ENCODE data around the gene NRAS.

NRAS gene

GRCh38 chr1:114710360-114710759 lies 6.2 kb downstream of the NRAS start:
- no peak overlapping the region for H3K4me3 Mint-ChIP-seq
- H3K27ac Mint-ChIP-seq, result no peak overlapping the region
- no peak for TF ChIP-seq CTCF (IDR thresholded peaks at IDR 0.05)
- peaks cover 54% of the 10 kb centered on the region for H3K36me3 Mint-ChIP-seq (ENCODE audit: low read depth)
- no peak for DNase-seq
- no peaks in the 10 kb centered on the region for H3K9me3 Mint-ChIP-seq
- H3K4me1 Mint-ChIP-seq, result peaks cover 5% of the 10 kb centered on the region
- H3K27me3 Mint-ChIP-seq (ENCODE audit: low read depth, poor library complexity), result no peaks in the 10 kb centered on the region

GRCh38 chr1:114707604-114708003 lies 9.0 kb downstream of the NRAS start:
- no peak for TF ChIP-seq CTCF (IDR thresholded peaks at IDR 0.05)
- Mint-ChIP-seq H3K27ac (no peak overlapping the region), H3K36me3 (ENCODE audit: low read depth) (peaks cover 41% of the 10 kb centered on the region), H3K9me3 (no peaks in the 10 kb centered on the region), H3K4me3 (no peak overlapping the region), H3K27me3 (ENCODE audit: low read depth, poor library complexity) (no peaks in the 10 kb centered on the region), H3K4me1 (no peaks in the 10 kb centered on the region)
- no peak for DNase-seq

- Mint-ChIP-seq H3K27ac (no peak overlapping the region), H3K9me3 (no peaks in the 10 kb centered on the region), H3K4me1 (no peaks in the 10 kb centered on the region), H3K27me3 (ENCODE audit: low read depth, poor library complexity) (peaks cover 22% of the 10 kb centered on the region), H3K36me3 (ENCODE audit: low read depth) (peaks cover 16% of the 10 kb centered on the region), H3K4me3 (no peak overlapping the region)
- no peak for DNase-seq
- no peak for TF ChIP-seq CTCF (IDR thresholded peaks at IDR 0.05)
Measured at GRCh38 chr1:114703242-114703641, 13.3 kb downstream of the NRAS start.

- Mint-ChIP-seq H3K27ac (no peak overlapping the region), H3K27me3 (ENCODE audit: low read depth, poor library complexity) (peaks cover 22% of the 10 kb centered on the region), H3K4me1 (no peaks in the 10 kb centered on the region), H3K4me3 (no peak overlapping the region), H3K36me3 (ENCODE audit: low read depth) (peaks cover 13% of the 10 kb centered on the region), H3K9me3 (no peaks in the 10 kb centered on the region)
- TF ChIP-seq CTCF (IDR thresholded peaks at IDR 0.05), result no peak
- DNase-seq, result no peak
Measured at GRCh38 chr1:114702737-114703136, 13.8 kb downstream of the NRAS start.

DNA sequence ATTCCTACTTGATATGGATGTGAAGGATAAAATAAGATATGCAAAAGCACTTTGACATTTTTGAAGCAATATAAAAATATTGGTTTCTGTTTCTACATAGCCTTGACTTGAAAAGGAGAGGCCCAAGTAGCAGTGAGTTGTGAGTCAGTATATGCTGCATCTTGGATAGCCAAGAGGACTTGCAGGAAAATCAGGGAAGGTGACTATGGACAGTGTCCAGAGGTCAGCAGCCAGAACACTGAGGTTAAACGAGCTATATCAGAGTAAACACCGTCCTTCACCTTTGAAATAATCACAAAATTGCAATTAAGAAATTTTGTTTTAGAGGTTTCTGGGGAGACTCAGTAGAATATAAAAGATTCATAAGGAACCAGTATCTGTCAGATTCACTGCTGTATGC lies 14.6 kb downstream of the NRAS start:
- no peak for DNase-seq
- peaks cover 22% of the 10 kb centered on the region for H3K27me3 Mint-ChIP-seq (ENCODE audit: low read depth, poor library complexity)
- no peaks in the 10 kb centered on the region for H3K4me1 Mint-ChIP-seq
- H3K9me3 Mint-ChIP-seq, result no peaks in the 10 kb centered on the region
- peaks cover 5% of the 10 kb centered on the region for H3K36me3 Mint-ChIP-seq (ENCODE audit: low read depth)
- no peak overlapping the region for H3K4me3 Mint-ChIP-seq
- TF ChIP-seq CTCF (IDR thresholded peaks at IDR 0.05), result no peak
- no peak overlapping the region for H3K27ac Mint-ChIP-seq

GRCh38 chr1:114700036-114700600 lies 16.5 kb downstream of the NRAS start:
- Mint-ChIP-seq H3K27ac (no peak overlapping the region), H3K27me3 (ENCODE audit: low read depth, poor library complexity) (peaks cover 25% of the 10 kb centered on the region), H3K4me1 (no peaks in the 10 kb centered on the region), H3K4me3 (no peak overlapping the region), H3K36me3 (ENCODE audit: low read depth) (no peaks in the 10 kb centered on the region), H3K9me3 (no peaks in the 10 kb centered on the region)
- no peak for TF ChIP-seq CTCF (IDR thresholded peaks at IDR 0.05)
- no peak for DNase-seq

Data from nephron progenitor cell (in vitro differentiated cells).